Measurements from ENCODE around the gene IDH3A. TPM values are rescaled to one million over a fixed set of nuclear protein-coding genes. Genes with fewer than 3 reads are reported as not detected.
"Not testable (repeated sequence)": the region's sequence is repeated elsewhere in the genome, so short reads cannot be mapped to it uniquely, and the experiment has no call there.

Gene IDH3A
- total RNA-seq, 1 donor from 2014 or later = 28.9 TPM

- no peaks in the 10 kb centered on the region for H3K36me3 Mint-ChIP-seq
- no peaks in the 10 kb centered on the region for H3K27me3 Mint-ChIP-seq (ENCODE audit: low read depth)
- no peaks in the 10 kb centered on the region for H3K9me3 Mint-ChIP-seq
- no peak for TF ChIP-seq CTCF (IDR thresholded peaks at IDR 0.05; ENCODE audit: unreplicated experiment)
- H3K27ac Mint-ChIP-seq = peak overlapping the region; percentile 85
- peak in 1 of 2 experiments; percentile 53 for DNase-seq (ENCODE audit: low spot score in 2 of 2, unreplicated experiment in 2 of 2)
- peaks cover 20% of the 10 kb centered on the region for H3K4me1 Mint-ChIP-seq
- peak overlapping the region; percentile 86 for H3K4me3 Mint-ChIP-seq
Observed at GRCh38 chr15:78149805-78150751, 916 bp downstream of the IDH3A start.

DNA sequence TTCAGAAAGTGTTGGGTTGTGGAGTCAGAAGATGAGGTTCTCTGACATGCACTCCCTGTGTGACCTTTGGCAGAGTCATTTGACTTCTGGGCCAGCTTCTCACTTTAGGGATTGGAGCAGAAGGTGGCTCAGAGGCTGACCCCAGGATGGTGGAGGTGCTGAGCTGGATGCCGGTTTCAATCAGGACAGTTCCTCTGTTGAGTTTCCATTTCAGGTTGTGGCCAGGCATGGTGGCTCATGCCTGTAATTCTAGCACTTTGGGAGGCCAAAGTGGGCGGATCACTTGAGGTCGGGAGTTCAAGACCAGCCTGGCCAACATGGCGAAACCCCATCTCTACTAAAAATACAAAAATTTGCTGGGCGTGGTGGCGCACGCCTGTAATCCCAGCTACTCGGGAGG is 1.9 kb downstream of the IDH3A start:
- not testable (repeated sequence) for H3K9me3 Mint-ChIP-seq; H3K36me3 Mint-ChIP-seq; DNase-seq (ENCODE audit: low spot score in 2 of 2, unreplicated experiment in 2 of 2); H3K27ac Mint-ChIP-seq; H3K27me3 Mint-ChIP-seq (ENCODE audit: low read depth); H3K4me3 Mint-ChIP-seq
- H3K4me1 Mint-ChIP-seq = peaks cover 23% of the 10 kb centered on the region

- Mint-ChIP-seq H3K27ac (no peak overlapping the region), H3K27me3 (ENCODE audit: low read depth) (no peaks in the 10 kb centered on the region), H3K4me1 (peaks cover 9% of the 10 kb centered on the region), H3K36me3 (peaks cover 1% of the 10 kb centered on the region), H3K9me3 (no peaks in the 10 kb centered on the region), H3K4me3 (no peak overlapping the region)
- TF ChIP-seq CTCF (IDR thresholded peaks at IDR 0.05; ENCODE audit: unreplicated experiment) = no peak
- no peak for DNase-seq (ENCODE audit: low spot score in 2 of 2, unreplicated experiment in 2 of 2)
Observed at GRCh38 chr15:78154955-78155354, 5.8 kb downstream of the IDH3A start.

DNA sequence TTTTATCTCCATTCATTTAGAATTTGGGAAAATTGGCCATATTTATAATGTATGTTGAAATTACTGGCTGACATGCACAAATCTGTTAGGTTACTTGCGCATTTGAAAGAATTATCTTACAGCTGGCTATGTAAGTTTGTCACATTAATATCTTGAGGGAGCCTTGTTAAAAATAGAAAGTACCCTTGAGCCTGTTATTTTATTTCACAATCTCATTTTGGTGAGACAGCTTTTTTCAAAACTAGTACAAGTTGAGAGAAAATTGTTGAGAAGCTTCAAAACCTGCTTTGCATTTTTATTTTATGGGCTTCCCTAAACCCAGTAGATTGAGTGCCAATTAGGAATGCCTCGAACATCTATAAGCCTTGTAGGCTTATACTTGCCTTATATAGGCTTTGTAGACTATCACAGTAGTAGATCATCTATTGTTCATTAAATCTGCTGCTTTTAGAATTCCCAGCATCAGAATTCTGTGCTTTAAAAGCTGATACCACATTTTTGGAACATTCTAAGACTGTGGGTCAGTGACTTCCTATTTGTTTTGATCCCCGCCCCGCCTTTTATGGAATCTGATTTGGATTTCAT is 6.3 kb downstream of the IDH3A start:
- Mint-ChIP-seq H3K27ac (peak overlapping the region; percentile 4), H3K36me3 (peaks cover 1% of the 10 kb centered on the region), H3K27me3 (ENCODE audit: low read depth) (no peaks in the 10 kb centered on the region), H3K4me1 (peaks cover 4% of the 10 kb centered on the region), H3K9me3 (no peaks in the 10 kb centered on the region), H3K4me3 (no peak overlapping the region)
- DNase-seq (ENCODE audit: low spot score in 2 of 2, unreplicated experiment in 2 of 2) = no peak
- TF ChIP-seq CTCF (IDR thresholded peaks at IDR 0.05; ENCODE audit: unreplicated experiment) = no peak

DNA sequence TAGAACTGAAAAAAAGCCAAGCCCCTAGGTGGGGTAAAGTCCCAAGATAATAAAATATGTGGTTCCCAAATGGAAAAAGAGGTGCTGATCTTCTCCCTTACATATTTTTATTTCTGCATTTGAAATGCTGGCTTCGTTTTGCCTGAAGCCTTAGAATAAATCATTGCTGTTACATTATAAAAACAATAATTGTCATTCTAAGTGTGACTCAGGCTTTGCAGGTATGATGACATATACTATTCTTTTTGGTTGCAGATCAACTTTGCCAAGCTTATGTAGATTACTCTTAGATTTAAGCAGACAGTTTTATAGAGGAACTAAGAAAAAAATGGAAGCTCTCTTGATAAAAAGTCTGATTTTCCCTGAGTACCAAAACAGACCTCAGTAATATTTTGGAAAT is 7.5 kb downstream of the IDH3A start:
- H3K4me1 Mint-ChIP-seq = peaks cover 4% of the 10 kb centered on the region
- no peaks in the 10 kb centered on the region for H3K9me3 Mint-ChIP-seq
- no peak for TF ChIP-seq CTCF (IDR thresholded peaks at IDR 0.05; ENCODE audit: unreplicated experiment)
- no peak for DNase-seq (ENCODE audit: low spot score in 2 of 2, unreplicated experiment in 2 of 2)
- H3K27ac Mint-ChIP-seq = no peak overlapping the region
- H3K36me3 Mint-ChIP-seq = peaks cover 3% of the 10 kb centered on the region
- no peaks in the 10 kb centered on the region for H3K27me3 Mint-ChIP-seq (ENCODE audit: low read depth)
- no peak overlapping the region for H3K4me3 Mint-ChIP-seq

- Mint-ChIP-seq H3K27ac (no peak overlapping the region), H3K36me3 (peaks cover 8% of the 10 kb centered on the region), H3K4me1 (peaks cover 4% of the 10 kb centered on the region), H3K9me3 (no peaks in the 10 kb centered on the region), H3K27me3 (ENCODE audit: low read depth) (no peaks in the 10 kb centered on the region), H3K4me3 (no peak overlapping the region)
- no peak for TF ChIP-seq CTCF (IDR thresholded peaks at IDR 0.05; ENCODE audit: unreplicated experiment)
- no peak for DNase-seq (ENCODE audit: low spot score in 2 of 2, unreplicated experiment in 2 of 2)
Observed at GRCh38 chr15:78157203-78157602, 8.0 kb downstream of the IDH3A start.
